Panc1 (cell line): ENCODE results near the gene MNAT1. TPM values are rescaled to one million over a fixed set of nuclear protein-coding genes. Genes with fewer than 3 reads are reported as not detected.

ENCODE experiments used
- ATAC-seq: fragments of 200-7000 bp; cut with Tn5 transposase; 2 replicates; pipeline ENCODE4 v1.9.1; 2020; ENCODE audit warnings: mild to moderate bottlenecking, moderate library complexity
- BruUV-seq: library from RNA; stranded (reverse); fragments of 400-500 nt; replicated peaks from 2 replicates; lab custom pipeline; 2021; lab: Mats Ljungman, UMichigan
- CTCF ChIA-PET: fragments of 300-600 bp; sonication (Branson Sonifier 250); formaldehyde crosslinking; loops from one replicate; lab custom pipeline; 2022; ENCODE audit warnings: antibody characterized with exemption; lab: Charles Lee
- POLR2A ChIA-PET: fragments of 300-600 bp; sonication (Branson Sonifier 250); formaldehyde crosslinking; loops from one replicate; lab custom pipeline; 2022; ENCODE audit warnings: antibody characterized with exemption; lab: Charles Lee
- DNase-seq: peaks from one replicate; pipeline ENCODE4 v3.0.0-alpha.2; 2010; ENCODE audit warnings: low read depth, low spot score
- H3K27ac ChIP-seq: 2 replicates; pipeline ENCODE4 v1.5.1; 2011; ENCODE audit warnings: mild to moderate bottlenecking, low read length, inconsistent platforms
- H3K27me3 ChIP-seq: fragments of 200-500 bp; sonication (Bioruptor generic); 2 replicates; pipeline ENCODE4 v1.6.0; 2014; ENCODE audit warnings: low read length, inconsistent platforms; ENCODE audit not compliant: control insufficient read depth, insufficient read depth
- H3K36me3 ChIP-seq: fragments of 200-500 bp; sonication (Bioruptor generic); 2 replicates; pipeline ENCODE4 v1.5.1; 2014; ENCODE audit warnings: inconsistent platforms, mild to moderate bottlenecking, low read length, moderate library complexity; ENCODE audit not compliant: control insufficient read depth, insufficient read depth
- H3K4me1 ChIP-seq: 2 replicates; pipeline ENCODE4 v1.5.1; 2011; ENCODE audit warnings: inconsistent platforms, mild to moderate bottlenecking, low read length, moderate library complexity; ENCODE audit not compliant: control insufficient read depth, insufficient read depth
- H3K4me3 ChIP-seq, 2 experiments: 2 replicates each; pipeline ENCODE4 v1.5.1; 2011 to 2012; ENCODE audit warnings: low read depth in 2 of 2, low read length in 2 of 2, mild to moderate bottlenecking in 2 of 2, inconsistent platforms in 1 of 2, moderate library complexity in 1 of 2
- H3K9me3 ChIP-seq: fragments of 200-500 bp; sonication (Bioruptor generic); 2 replicates; pipeline ENCODE4 v1.5.1; 2014; ENCODE audit warnings: low read depth, mild to moderate bottlenecking, inconsistent platforms, low read length, moderate library complexity; ENCODE audit not compliant: control insufficient read depth, insufficient read depth
- POLR2AphosphoS5 ChIP-seq: IDR thresholded peaks from 2 replicates; pipeline ENCODE4 v1.6.1; 2012; ENCODE audit warnings: mild to moderate bottlenecking, low read depth, low read length, moderate library complexity
- SIN3A ChIP-seq: IDR thresholded peaks from 2 replicates; pipeline ENCODE4 v1.6.1; 2012; ENCODE audit warnings: low read depth, mild to moderate bottlenecking, low read length, moderate library complexity, borderline replicate concordance; ENCODE audit not compliant: insufficient read depth
- TCF7L2 ChIP-seq: IDR thresholded peaks from 2 replicates; pipeline ENCODE4 v1.6.1; 2011; ENCODE audit warnings: mild to moderate bottlenecking, low read depth, low read length, inconsistent platforms
- in situ Hi-C: cut with HindIII; loops from 2 replicates; pipeline ENCODE4 v1.10.0; 2016; ENCODE audit warnings: low sequenced_read_pairs, low pct_unique_long_range_greater_than_20kb
- intact Hi-C: fragments of 100-400 bp; cut with micrococcal nuclease; formaldehyde crosslinking; loops from one replicate; pipeline ENCODE4 v1.10.0; 2022; ENCODE audit not compliant: unreplicated experiment
- total RNA-seq: library from RNA; stranded (reverse); gene quantifications from one replicate; pipeline ENCODE4 v1.2.1, GENCODE V29; 2021; ENCODE audit not compliant: unreplicated experiment
- TF ChIP-seq, protein P1 (sequence below): fragments of 450-650 bp; IDR thresholded peaks from 2 replicates; pipeline ENCODE4 v1.5.1; 2017; ENCODE audit warnings: mild to moderate bottlenecking
- TF ChIP-seq, protein P2 (sequence below), 2 experiments: IDR thresholded peaks; 2 replicates each; pipeline ENCODE4 v1.6.1; 2011 to 2012; ENCODE audit warnings: low read depth in 2 of 2, control low read depth in 1 of 2, low read length in 1 of 2, mild to moderate bottlenecking in 1 of 2, moderate library complexity in 1 of 2; ENCODE audit not compliant: insufficient read depth in 1 of 2

MNAT1 gene
- total RNA-seq, 1 experiment from 2014 or later, result 29.4 TPM

- CTCF ChIA-PET, result no interaction called here
Observed at GRCh38 chr14:60757567-60758002, 23.0 kb downstream of the MNAT1 start.

GRCh38 chr14:60758885-60759284 is 24.3 kb downstream of the MNAT1 start:
- intact Hi-C loops (no loop called here), in situ Hi-C loops (no loop called here)
- Histone ChIP-seq H3K27ac (no peak overlapping the region), H3K4me1 (peaks cover 11% of the 10 kb centered on the region; the same call in 1 of the 2 replicates), H3K27me3 (no peaks in the 10 kb centered on the region), H3K4me3 (no peak overlapping the region), H3K36me3 (no peaks in the 10 kb centered on the region), H3K9me3 (no peaks in the 10 kb centered on the region)
- no TSS peak for BruUV-seq
- TF ChIP-seq, protein P1, sequence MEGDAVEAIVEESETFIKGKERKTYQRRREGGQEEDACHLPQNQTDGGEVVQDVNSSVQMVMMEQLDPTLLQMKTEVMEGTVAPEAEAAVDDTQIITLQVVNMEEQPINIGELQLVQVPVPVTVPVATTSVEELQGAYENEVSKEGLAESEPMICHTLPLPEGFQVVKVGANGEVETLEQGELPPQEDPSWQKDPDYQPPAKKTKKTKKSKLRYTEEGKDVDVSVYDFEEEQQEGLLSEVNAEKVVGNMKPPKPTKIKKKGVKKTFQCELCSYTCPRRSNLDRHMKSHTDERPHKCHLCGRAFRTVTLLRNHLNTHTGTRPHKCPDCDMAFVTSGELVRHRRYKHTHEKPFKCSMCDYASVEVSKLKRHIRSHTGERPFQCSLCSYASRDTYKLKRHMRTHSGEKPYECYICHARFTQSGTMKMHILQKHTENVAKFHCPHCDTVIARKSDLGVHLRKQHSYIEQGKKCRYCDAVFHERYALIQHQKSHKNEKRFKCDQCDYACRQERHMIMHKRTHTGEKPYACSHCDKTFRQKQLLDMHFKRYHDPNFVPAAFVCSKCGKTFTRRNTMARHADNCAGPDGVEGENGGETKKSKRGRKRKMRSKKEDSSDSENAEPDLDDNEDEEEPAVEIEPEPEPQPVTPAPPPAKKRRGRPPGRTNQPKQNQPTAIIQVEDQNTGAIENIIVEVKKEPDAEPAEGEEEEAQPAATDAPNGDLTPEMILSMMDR, result no peak
- TF ChIP-seq TCF7L2 (no peak), SIN3A (no peak), POLR2AphosphoS5 (no peak)
- TF ChIP-seq, protein P2, sequence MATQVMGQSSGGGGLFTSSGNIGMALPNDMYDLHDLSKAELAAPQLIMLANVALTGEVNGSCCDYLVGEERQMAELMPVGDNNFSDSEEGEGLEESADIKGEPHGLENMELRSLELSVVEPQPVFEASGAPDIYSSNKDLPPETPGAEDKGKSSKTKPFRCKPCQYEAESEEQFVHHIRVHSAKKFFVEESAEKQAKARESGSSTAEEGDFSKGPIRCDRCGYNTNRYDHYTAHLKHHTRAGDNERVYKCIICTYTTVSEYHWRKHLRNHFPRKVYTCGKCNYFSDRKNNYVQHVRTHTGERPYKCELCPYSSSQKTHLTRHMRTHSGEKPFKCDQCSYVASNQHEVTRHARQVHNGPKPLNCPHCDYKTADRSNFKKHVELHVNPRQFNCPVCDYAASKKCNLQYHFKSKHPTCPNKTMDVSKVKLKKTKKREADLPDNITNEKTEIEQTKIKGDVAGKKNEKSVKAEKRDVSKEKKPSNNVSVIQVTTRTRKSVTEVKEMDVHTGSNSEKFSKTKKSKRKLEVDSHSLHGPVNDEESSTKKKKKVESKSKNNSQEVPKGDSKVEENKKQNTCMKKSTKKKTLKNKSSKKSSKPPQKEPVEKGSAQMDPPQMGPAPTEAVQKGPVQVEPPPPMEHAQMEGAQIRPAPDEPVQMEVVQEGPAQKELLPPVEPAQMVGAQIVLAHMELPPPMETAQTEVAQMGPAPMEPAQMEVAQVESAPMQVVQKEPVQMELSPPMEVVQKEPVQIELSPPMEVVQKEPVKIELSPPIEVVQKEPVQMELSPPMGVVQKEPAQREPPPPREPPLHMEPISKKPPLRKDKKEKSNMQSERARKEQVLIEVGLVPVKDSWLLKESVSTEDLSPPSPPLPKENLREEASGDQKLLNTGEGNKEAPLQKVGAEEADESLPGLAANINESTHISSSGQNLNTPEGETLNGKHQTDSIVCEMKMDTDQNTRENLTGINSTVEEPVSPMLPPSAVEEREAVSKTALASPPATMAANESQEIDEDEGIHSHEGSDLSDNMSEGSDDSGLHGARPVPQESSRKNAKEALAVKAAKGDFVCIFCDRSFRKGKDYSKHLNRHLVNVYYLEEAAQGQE (IDR thresholded peaks at IDR 0.05; ENCODE audit: insufficient read depth in 1 of 2, low read depth in 2 of 2, low read length in 1 of 2), result no peak
- CTCF ChIA-PET, result no interaction called here
- ATAC-seq, result no peak
- POLR2A ChIA-PET, result no interaction called here
- no peak for DNase-seq

More at GRCh38 chr14:60757567-60758002, 23.0 kb downstream of the MNAT1 start:
- BruUV-seq, result no TSS peak
- no peaks in the 10 kb centered on the region for H3K9me3 ChIP-seq
- ATAC-seq (peak; percentile 53; the same call in 1 of the 2 replicates), DNase-seq (peak; percentile 38)
- in situ Hi-C loops (no loop called here), intact Hi-C loops (no loop called here)
- POLR2A ChIA-PET, result no interaction called here
- no peaks in the 10 kb centered on the region for H3K27me3 ChIP-seq
- TF ChIP-seq, protein P1, result no peak
- peaks cover 11% of the 10 kb centered on the region; the same call in 1 of the 2 replicates for H3K4me1 ChIP-seq
- no peaks in the 10 kb centered on the region for H3K36me3 ChIP-seq
- H3K4me3 ChIP-seq, result no peak overlapping the region
- H3K27ac ChIP-seq, result no peak overlapping the region; the same call in 1 of the 2 replicates
